ENCODE data around the gene SRA1. TPM values are rescaled to one million over a fixed set of nuclear protein-coding genes. Genes with fewer than 3 reads are reported as not detected.

The SRA1 gene
- total RNA-seq, 4 donors from 2014 or later: 34.1 to 67.3 (median 40.6) TPM

DNA sequence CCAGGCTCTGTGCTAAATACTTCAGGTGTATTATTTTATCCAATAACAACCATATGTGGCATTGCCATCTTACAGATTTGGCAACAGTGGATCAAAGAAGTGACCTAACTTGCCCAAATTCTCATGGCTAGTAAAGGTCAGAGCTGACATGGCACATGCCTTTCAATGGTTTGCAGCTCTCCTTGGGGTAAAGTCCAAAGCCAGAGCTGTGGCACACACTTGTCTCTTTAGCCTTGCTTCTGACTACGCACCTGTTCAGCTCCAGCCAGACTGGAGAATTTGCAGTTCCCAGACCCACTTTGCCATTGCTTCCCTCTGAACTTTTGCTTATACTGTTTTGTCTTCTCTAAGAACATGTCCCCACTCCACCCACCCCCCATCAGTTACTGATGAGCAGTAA, 13.2 kb upstream of the SRA1 start:
- Histone ChIP-seq H3K4me3 (no peak overlapping the region), H3K27ac (peak overlapping the region; percentile 97 to 99 (median 98)), H3K9me3 (no peaks in the 10 kb centered on the region), H3K27me3 (no peaks in the 10 kb centered on the region), H3K36me3 (peaks cover 0 to 13% of the 10 kb centered on the region in 2 donors), H3K4me1 (peaks cover 73 to 74% of the 10 kb centered on the region in 2 donors)
- DNase-seq (no peak), ATAC-seq (no peak)
- in situ Hi-C loops (cut with MboI; ENCODE audit: low sequenced_read_pairs in 4 of 4): loop anchor here in 1 of 4 donors (10.0 to 25.0 kb wide), 2 partner anchors 64 to 333 kb away; partner anchors contain the start of genes CD14 and TMCO6
- intact Hi-C loops (cut with DNase I; ENCODE audit: low total_unique reads): loop anchor here (5.0 kb wide), 1 partner anchor 142 kb away; no protein-coding TSS in a partner anchor
- TF ChIP-seq, protein P1, sequence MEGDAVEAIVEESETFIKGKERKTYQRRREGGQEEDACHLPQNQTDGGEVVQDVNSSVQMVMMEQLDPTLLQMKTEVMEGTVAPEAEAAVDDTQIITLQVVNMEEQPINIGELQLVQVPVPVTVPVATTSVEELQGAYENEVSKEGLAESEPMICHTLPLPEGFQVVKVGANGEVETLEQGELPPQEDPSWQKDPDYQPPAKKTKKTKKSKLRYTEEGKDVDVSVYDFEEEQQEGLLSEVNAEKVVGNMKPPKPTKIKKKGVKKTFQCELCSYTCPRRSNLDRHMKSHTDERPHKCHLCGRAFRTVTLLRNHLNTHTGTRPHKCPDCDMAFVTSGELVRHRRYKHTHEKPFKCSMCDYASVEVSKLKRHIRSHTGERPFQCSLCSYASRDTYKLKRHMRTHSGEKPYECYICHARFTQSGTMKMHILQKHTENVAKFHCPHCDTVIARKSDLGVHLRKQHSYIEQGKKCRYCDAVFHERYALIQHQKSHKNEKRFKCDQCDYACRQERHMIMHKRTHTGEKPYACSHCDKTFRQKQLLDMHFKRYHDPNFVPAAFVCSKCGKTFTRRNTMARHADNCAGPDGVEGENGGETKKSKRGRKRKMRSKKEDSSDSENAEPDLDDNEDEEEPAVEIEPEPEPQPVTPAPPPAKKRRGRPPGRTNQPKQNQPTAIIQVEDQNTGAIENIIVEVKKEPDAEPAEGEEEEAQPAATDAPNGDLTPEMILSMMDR (IDR thresholded peaks at IDR 0.05 in 4 of 5, conservative IDR thresholded peaks at IDR 0.05 in 1 of 5): no peak
- no peak for TF ChIP-seq POLR2A (IDR thresholded peaks at IDR 0.05)

- H3K4me1 ChIP-seq: peaks cover 77 to 79% of the 10 kb centered on the region in 2 donors
- peak in 1 of 2 donors; percentile 74 for DNase-seq
- intact Hi-C loops (cut with DNase I; ENCODE audit: low total_unique reads): loop anchor here (5.0 kb wide), 1 partner anchor 142 kb away; no protein-coding TSS in a partner anchor
Measured at GRCh38 chr5:140570058-140570457, 12.8 kb upstream of the SRA1 start.

GRCh38 chr5:140569197-140569596, 11.9 kb upstream of the SRA1 start:
- TF ChIP-seq POLR2A (IDR thresholded peaks at IDR 0.05): peak in 1 of 2 donors; percentile 11
- TF ChIP-seq, protein P1 (IDR thresholded peaks at IDR 0.05 in 4 of 5, conservative IDR thresholded peaks at IDR 0.05 in 1 of 5): no peak
- no peaks in the 10 kb centered on the region for H3K27me3 ChIP-seq
- in situ Hi-C loops (cut with MboI; ENCODE audit: low sequenced_read_pairs in 4 of 4) (loop anchor here in 2 of 4 donors (5.0 to 25.0 kb wide), 2 partner anchors 73 to 332 kb away; no protein-coding TSS in a partner anchor), intact Hi-C loops (cut with DNase I; ENCODE audit: low total_unique reads) (no loop called here)
- peak overlapping the region; percentile 0 to 35 (median 15) for H3K4me3 ChIP-seq
- H3K27ac ChIP-seq: peak overlapping the region; percentile 97 to 99 (median 98)
- H3K9me3 ChIP-seq: no peaks in the 10 kb centered on the region
- H3K36me3 ChIP-seq: peaks cover 0 to 13% of the 10 kb centered on the region in 2 donors
- ATAC-seq (peak; percentile 68 to 70), DNase-seq (peak; percentile 59 to 80)
- peaks cover 71 to 77% of the 10 kb centered on the region in 2 donors for H3K4me1 ChIP-seq

More at GRCh38 chr5:140570058-140570457, 12.8 kb upstream of the SRA1 start:
- peaks cover 0 to 13% of the 10 kb centered on the region in 2 donors for H3K36me3 ChIP-seq
- H3K27me3 ChIP-seq: no peaks in the 10 kb centered on the region
- TF ChIP-seq, protein P1 (IDR thresholded peaks at IDR 0.05 in 4 of 5, conservative IDR thresholded peaks at IDR 0.05 in 1 of 5): no peak
- TF ChIP-seq POLR2A (IDR thresholded peaks at IDR 0.05): no peak
- no peak overlapping the region for H3K4me3 ChIP-seq
- no peaks in the 10 kb centered on the region for H3K9me3 ChIP-seq
- peak overlapping the region; percentile 97 to 99 (median 98) for H3K27ac ChIP-seq
- in situ Hi-C loops (cut with MboI; ENCODE audit: low sequenced_read_pairs in 4 of 4): loop anchor here in 1 of 4 donors (10.0 to 25.0 kb wide), 2 partner anchors 65 to 333 kb away; partner anchors contain the start of genes CD14 and TMCO6
- peak; percentile 23 to 31 for ATAC-seq

DNA sequence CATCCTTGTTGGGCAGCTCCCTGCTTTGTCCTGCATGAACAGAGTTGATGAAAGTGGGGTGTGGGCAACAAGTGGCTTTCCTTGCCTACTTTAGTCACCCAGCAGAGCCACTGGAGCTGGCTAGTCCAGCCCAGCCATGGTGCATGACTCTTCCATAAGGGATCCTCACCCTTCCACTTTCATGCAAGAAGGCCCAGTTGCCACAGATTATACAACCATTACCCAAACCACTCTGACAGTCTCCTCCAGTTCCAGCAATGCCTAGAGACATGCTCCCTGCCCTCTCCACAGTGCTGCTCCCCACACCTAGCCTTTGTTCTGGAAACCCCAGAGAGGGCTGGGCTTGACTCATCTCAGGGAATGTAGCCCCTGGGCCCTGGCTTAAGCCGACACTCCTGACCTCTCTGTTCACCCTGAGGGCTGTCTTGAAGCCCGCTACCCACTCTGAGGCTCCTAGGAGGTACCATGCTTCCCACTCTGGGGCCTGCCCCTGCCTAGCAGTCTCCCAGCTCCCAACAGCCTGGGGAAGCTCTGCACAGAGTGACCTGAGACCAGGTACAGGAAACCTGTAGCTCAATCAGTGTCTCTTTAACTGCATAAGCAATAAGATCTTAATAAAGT, 11.3 kb upstream of the SRA1 start:
- no peak for DNase-seq
- Histone ChIP-seq H3K4me3 (peak overlapping the region in 3 of 4 donors; percentile 0 to 35 (median 15)), H3K4me1 (peaks cover 68 to 74% of the 10 kb centered on the region in 2 donors), H3K27ac (peak overlapping the region; percentile 97 to 99 (median 98)), H3K27me3 (no peaks in the 10 kb centered on the region), H3K36me3 (peaks cover 0 to 13% of the 10 kb centered on the region in 2 donors), H3K9me3 (no peaks in the 10 kb centered on the region)
- TF ChIP-seq, protein P1 (IDR thresholded peaks at IDR 0.05 in 4 of 5, conservative IDR thresholded peaks at IDR 0.05 in 1 of 5): no peak
- no peak for TF ChIP-seq POLR2A (IDR thresholded peaks at IDR 0.05)
- no peak for ATAC-seq
- intact Hi-C loops (cut with DNase I; ENCODE audit: low total_unique reads) (no loop called here), in situ Hi-C loops (cut with MboI; ENCODE audit: low sequenced_read_pairs in 4 of 4) (loop anchor here in 2 of 4 donors (5.0 to 25.0 kb wide), 2 partner anchors 74 to 331 kb away; no protein-coding TSS in a partner anchor)
